Adipose tissue (tissue), 3 donors: ENCODE measurements around the gene INPP5D. TPM values are rescaled to one million over a fixed set of nuclear protein-coding genes. Genes with fewer than 3 reads are reported as not detected.
A peak's percentile ranks its signal among the peaks of the same experiment; 100 is the strongest.
"Not testable (repeated sequence)": the region's sequence is repeated elsewhere in the genome, so short reads cannot be mapped to it uniquely, and the experiment has no call there.

Experiments
- H3K27ac ChIP-seq: one replicate; pipeline ENCODE4 v1.5.1; 2013; ENCODE audit warnings: low read depth, low read length
- WGBS, 3 donors: extraction: QIAGEN DNeasy Blood & Tissue Kit; methylation state at CpG; one replicate each; pipeline ENCODE4 v1.1.7; 2013; 5-methylcytosine and 5-hydroxymethylcytosine counted together
- polyA plus RNA-seq, 3 donors: library from polyadenylated mRNA; stranded (reverse); fragments of 200-250 nt; gene quantifications; one replicate each; pipeline ENCODE4 v1.2.3, GENCODE V29; 2013
- donor health status: healthy with polysubstance abuse.
- donor health status: Bipolar disorder and iron deficiency.
- donor health status: healthy.

Gene INPP5D
- polyA plus RNA-seq, 3 donors: 2.8 to 15.2 (median 8.1) TPM

GRCh38 chr2:233063976-233064411, 3.9 kb downstream of the INPP5D start:
- H3K27ac ChIP-seq: no peak overlapping the region
- 54 to 94% (median 67%) methylated on average over 9 of the region's 9 CpGs for WGBS, 3 donors

- no peak overlapping the region for H3K27ac ChIP-seq
- 64 to 73% (median 73%) methylated on average over 16 of the region's 16 CpGs for WGBS, 3 donors
Observed at GRCh38 chr2:233064530-233065199, 4.5 kb downstream of the INPP5D start.

GRCh38 chr2:233065200-233065589, 5.1 kb downstream of the INPP5D start:
- not testable (repeated sequence) for H3K27ac ChIP-seq
- WGBS, 3 donors: 58 to 86% (median 59%) methylated on average over 4 of the region's 4 CpGs

DNA sequence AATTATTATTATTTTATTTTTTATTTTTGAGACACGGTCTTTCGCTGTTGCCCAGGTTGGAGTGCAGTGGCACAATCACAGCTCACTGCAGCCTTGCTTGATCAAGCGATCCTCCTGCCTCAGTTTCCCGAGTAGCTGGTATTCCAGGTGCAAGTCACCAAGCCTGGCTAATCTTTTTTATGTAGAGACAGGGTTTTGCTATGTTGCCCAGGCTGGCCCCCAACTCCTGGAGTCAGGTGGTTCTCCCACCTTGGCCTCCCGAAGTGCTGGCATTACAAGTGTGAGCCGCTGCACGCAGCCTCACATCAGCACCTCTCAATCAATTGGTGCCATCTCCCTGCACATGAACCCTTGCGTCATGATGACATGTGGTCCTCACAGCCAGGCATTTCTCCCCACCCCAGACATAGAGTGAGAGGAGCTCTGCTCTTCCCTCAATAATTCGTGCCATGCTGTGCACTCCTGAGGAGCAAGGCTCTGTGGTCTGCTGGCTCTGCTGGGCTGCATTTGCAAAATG, 5.9 kb downstream of the INPP5D start:
- H3K27ac ChIP-seq: no peak overlapping the region
- WGBS, 3 donors: 87 to 93% (median 92%) methylated on average over 9 of the region's 9 CpGs

GRCh38 chr2:233068762-233069418, 8.7 kb downstream of the INPP5D start:
- H3K27ac ChIP-seq: no peak overlapping the region
- 50 to 69% (median 65%) methylated on average over 9 of the region's 9 CpGs for WGBS, 3 donors

GRCh38 chr2:233072838-233073237, 12.7 kb downstream of the INPP5D start:
- 71 to 92% (median 76%) methylated on average over 4 of the region's 4 CpGs for WGBS, 3 donors
- no peak overlapping the region for H3K27ac ChIP-seq

DNA sequence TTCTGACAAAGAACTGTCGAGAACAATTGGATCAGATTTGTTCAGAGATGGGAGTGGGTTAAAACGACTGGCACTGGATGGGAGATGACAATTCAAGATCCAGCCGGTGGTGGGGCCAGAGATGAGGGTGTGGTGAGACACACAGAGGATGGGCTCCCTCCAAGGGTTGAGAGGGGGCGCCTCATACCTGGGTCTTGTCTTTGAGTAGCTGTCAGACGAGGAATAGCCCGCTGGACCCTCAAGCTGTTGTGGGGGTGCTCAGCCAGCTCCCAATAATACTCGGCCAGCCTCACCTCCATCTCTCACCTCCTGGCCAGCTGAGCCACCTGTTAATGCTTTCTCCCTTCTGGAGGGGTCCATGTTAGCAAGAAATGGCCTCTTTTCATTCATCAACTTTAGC, 14.0 kb downstream of the INPP5D start:
- no peak overlapping the region for H3K27ac ChIP-seq
- WGBS, 3 donors: 57 to 76% (median 73%) methylated on average over 7 of the region's 7 CpGs

GRCh38 chr2:233075141-233075965, 15.2 kb downstream of the INPP5D start:
- peak overlapping the region; percentile 11 for H3K27ac ChIP-seq
- 43 to 64% (median 51%) methylated on average over 6 of the region's 6 CpGs for WGBS, 3 donors

- 7 to 34% (median 11%) methylated on average over 2 of the region's 2 CpGs for WGBS, 3 donors
Observed at GRCh38 chr2:233075966-233076339, 15.8 kb downstream of the INPP5D start.

GRCh38 chr2:233076749-233077148, 16.6 kb downstream of the INPP5D start:
- WGBS, 3 donors: 36 to 47% (median 41%) methylated on average over 3 of the region's 3 CpGs
- no peak overlapping the region for H3K27ac ChIP-seq

More at GRCh38 chr2:233075966-233076339, 15.8 kb downstream of the INPP5D start:
- H3K27ac ChIP-seq: no peak overlapping the region

GRCh38 chr2:233079473-233079877, 19.3 kb downstream of the INPP5D start:
- no peak overlapping the region for H3K27ac ChIP-seq
- 32 to 53% (median 36%) methylated on average over 10 of the region's 10 CpGs for WGBS, 3 donors

DNA sequence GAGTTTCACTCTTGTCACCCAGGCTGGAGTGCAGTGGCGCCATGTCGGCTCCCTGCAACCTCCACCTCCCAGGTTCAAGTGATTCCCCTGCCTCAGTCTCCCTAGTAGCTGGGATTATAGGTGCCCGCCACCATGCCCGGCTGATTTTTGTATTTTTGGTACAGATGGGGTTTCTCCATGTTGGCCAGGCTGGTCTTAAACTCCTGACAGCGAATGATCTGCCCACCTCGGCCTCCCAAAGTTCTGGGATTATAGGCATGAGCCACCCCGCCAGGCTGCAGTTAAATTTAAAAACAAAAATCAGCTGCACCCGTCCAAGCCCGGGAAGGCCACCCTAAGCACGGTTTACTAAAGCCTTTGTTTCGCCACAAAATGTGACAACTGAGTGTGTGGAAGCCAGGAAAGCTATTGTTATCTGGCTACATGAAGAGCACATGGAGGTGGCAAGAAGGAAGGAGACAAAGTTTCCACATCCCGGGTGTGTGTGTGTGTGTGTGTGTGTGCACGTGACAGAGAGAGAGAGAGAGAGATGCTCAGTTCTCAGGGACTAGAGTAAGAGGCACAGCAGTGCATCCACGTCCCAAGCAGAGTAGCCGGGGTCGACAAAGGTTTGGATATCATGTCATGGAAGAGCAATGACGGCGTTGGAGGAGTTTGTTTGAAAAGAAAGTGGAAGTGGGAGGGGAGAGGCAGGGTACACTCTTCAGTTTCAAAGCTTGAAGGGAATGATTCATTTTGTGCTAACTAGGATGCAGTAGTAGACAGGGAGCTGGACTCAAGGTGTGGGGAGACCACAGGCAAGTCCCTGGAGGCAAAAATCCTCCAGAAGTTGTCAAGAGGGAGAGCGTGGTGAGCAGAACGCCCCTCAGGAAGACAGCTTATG, 20.1 kb downstream of the INPP5D start:
- 64 to 81% (median 70%) methylated on average over 20 of the region's 20 CpGs for WGBS, 3 donors
- H3K27ac ChIP-seq: no peak overlapping the region

DNA sequence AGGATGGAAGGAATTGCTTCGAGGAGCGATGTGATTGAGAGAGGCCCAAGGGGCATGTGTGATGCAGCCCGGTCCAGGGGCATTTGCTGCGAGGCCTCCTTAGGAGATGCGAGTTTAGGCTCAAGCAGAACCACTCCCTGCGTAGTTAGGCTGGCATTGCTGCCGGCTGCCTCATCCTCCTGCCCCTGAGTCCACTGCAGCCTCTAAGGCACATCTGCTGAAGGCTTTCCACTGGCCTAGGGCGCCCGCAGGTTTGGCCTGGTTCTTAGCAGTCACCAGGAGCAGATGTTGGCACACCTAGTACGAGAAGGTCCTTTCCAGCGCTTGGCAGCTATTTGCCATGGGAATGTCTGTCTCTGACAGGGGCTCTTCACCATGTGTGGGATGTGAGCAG, 20.7 kb downstream of the INPP5D start:
- WGBS, 3 donors: 82 to 93% (median 91%) methylated on average over 11 of the region's 11 CpGs
- no peak overlapping the region for H3K27ac ChIP-seq

- no peak overlapping the region for H3K27ac ChIP-seq
- WGBS, 3 donors: 43 to 82% (median 67%) methylated on average over 9 of the region's 9 CpGs
Observed at GRCh38 chr2:233081232-233081730, 21.1 kb downstream of the INPP5D start.

DNA sequence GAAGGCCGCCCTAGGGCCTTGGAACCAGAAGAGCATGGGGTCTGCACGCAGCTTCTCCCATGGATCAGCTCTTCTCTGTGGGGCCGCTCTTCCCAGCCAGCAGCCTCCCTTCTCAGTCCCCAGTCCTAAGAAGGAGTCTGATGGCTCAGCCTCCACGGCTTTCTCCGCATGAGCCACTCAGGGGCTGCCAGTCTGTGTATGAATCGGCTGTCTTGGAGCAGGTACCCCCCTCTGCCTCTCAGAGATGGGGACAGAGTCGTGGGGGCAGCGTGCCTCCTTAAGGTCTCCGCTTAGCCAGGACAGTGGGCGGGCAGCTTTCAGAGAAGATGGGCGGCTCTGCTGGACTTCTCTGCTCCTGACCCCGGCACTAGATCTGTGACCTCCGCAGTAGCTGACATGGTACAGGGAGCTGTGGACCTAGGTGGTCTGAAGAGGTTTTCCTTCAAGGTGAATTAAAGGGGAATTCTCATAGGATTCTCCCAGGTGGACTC, 21.6 kb downstream of the INPP5D start:
- no peak overlapping the region for H3K27ac ChIP-seq
- WGBS, 3 donors: 82 to 84% (median 83%) methylated on average over 13 of the region's 13 CpGs

GRCh38 chr2:233082222-233082930, 22.2 kb downstream of the INPP5D start:
- H3K27ac ChIP-seq: no peak overlapping the region
- WGBS, 3 donors: 44 to 65% (median 49%) methylated on average over 11 of the region's 11 CpGs
